Measurements from ENCODE around the gene BANP.
"Not testable (repeated sequence)": the region's sequence is repeated elsewhere in the genome, so short reads cannot be mapped to it uniquely, and the experiment has no call there.

Gene BANP

DNA sequence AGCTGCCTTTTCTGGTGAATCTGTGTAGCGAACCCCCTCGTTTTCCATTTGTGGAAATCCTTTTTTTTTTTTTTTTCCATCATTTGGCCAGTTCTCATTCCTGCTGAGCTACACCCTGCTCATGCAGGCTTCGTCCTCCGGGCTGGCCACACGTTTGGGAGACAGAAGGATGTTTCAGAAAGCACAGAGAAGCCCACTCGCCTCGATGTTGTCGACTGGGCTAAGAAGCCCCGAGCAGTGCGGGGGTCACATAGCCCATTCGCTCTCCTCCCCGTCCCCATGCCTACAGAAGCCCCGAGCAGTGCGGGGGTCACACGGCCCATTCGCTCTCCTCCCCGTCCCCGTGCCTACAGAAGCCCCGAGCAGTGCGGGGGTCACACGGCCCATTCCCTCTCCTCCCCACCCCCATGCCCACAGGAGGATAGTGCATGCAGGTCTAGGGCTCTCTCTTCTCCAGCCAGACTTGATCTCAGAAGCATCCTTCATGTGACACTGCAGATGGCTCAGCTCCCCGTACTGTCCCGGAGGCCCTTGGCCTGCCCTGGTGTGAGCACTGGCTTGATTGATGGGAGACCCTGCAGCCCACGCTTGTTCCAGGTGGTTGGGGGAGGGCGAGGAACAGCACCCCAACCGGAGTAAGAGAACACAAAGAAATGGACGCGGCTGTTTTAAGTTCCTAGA, 89.1 kb downstream of the BANP start:
- not testable (repeated sequence) for H3K9me3 ChIP-seq (ENCODE audit: control insufficient read depth in 1 of 2, low read length in 2 of 2); H3K4me3 ChIP-seq (ENCODE audit: low read depth in 1 of 2, low read length in 2 of 2); H3K27ac ChIP-seq (ENCODE audit: low read length); H3K27me3 ChIP-seq (ENCODE audit: low read depth, low read length); H3K4me1 ChIP-seq (ENCODE audit: control insufficient read depth in 1 of 2, insufficient read depth in 2 of 2, low read length in 2 of 2)
- H3K36me3 ChIP-seq (ENCODE audit: control insufficient read depth in 1 of 2, insufficient read depth in 2 of 2, low read length in 2 of 2) = peaks cover 5 to 43% of the 10 kb centered on the region in 2 donors

DNA sequence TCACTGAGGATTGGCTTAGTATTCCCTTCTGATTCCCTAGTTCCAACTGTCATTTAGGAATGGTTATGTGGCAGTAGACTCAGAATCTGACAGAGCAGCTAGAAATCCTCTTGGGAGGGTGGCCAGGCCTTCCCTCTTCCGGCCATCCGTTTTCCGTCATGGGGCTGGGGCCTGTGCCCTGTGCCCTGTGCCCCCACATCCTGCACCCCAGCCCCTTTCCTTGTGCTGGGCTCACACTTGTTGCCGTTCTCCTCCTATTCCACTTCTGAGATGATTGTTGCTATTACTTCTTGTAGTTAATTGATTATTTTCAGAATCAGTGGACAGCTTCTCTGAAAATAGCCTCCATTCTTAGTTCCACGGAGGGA, 89.6 kb downstream of the BANP start:
- H3K27me3 ChIP-seq (ENCODE audit: low read depth, low read length); H3K27ac ChIP-seq (ENCODE audit: low read length); H3K9me3 ChIP-seq (ENCODE audit: control insufficient read depth in 1 of 2, low read length in 2 of 2); H3K4me1 ChIP-seq (ENCODE audit: control insufficient read depth in 1 of 2, insufficient read depth in 2 of 2, low read length in 2 of 2); H3K4me3 ChIP-seq (ENCODE audit: low read depth in 1 of 2, low read length in 2 of 2): not testable (repeated sequence)
- H3K36me3 ChIP-seq (ENCODE audit: control insufficient read depth in 1 of 2, insufficient read depth in 2 of 2, low read length in 2 of 2) = peaks cover 5 to 43% of the 10 kb centered on the region in 2 donors

DNA sequence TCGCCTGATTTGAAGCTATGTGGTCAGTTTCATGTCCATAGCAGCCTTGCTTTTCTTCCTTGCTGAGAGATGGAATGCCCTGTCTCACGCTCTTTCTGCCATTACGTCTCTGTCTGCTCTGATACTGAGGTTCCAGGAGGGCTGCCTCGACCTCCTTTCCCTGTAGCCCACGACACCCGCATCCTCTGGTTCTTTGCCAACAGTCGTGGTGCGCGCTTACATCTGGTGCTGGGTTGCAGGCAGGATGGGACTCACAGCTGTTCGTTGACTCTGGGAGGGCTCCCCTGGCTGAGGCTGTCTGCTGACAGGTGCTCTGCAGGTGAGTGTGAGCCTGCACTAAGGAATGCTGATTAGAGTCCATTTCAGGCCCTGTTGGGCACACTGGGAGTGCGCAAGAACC, 90.3 kb downstream of the BANP start:
- H3K4me1 ChIP-seq (ENCODE audit: control insufficient read depth in 1 of 2, insufficient read depth in 2 of 2, low read length in 2 of 2); H3K4me3 ChIP-seq (ENCODE audit: low read depth in 1 of 2, low read length in 2 of 2); H3K27me3 ChIP-seq (ENCODE audit: low read depth, low read length); H3K27ac ChIP-seq (ENCODE audit: low read length); H3K9me3 ChIP-seq (ENCODE audit: control insufficient read depth in 1 of 2, low read length in 2 of 2): not testable (repeated sequence)
- H3K36me3 ChIP-seq (ENCODE audit: control insufficient read depth in 1 of 2, insufficient read depth in 2 of 2, low read length in 2 of 2) = peaks cover under 1 to 39% of the 10 kb centered on the region in 2 donors

DNA sequence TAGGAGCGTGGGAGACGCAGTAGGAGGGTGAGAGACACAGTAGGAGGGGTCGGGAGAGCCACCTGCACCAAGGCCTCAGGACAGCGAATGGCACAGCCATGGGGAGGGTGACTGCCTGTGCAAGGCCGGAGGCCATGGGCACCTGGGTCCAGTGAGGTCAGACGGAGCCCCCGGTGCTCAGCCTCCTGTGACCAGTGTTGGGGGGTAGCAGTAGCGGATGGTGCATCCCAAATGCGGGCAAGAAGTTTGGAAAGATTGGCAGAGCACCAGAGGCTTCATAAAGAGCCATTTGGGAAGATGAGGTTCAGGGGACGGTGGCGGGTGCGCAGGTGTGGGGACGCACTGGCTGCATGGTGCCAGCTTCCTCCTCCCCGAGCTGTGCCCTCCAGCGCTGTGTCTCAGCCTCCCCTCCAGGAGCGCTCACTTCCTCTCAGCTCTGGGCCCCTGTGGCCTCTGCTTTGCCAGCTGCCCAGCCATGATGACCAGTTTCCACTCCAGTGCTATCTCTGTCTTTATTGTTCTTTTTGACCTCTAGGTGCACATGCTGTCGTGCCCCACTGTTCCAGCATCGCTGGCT, 90.8 kb downstream of the BANP start:
- not testable (repeated sequence) for H3K27me3 ChIP-seq (ENCODE audit: low read depth, low read length); H3K4me3 ChIP-seq (ENCODE audit: low read depth in 1 of 2, low read length in 2 of 2); H3K9me3 ChIP-seq (ENCODE audit: control insufficient read depth in 1 of 2, low read length in 2 of 2); H3K4me1 ChIP-seq (ENCODE audit: control insufficient read depth in 1 of 2, insufficient read depth in 2 of 2, low read length in 2 of 2); H3K27ac ChIP-seq (ENCODE audit: low read length)
- peaks cover 0 to 37% of the 10 kb centered on the region in 2 donors for H3K36me3 ChIP-seq (ENCODE audit: control insufficient read depth in 1 of 2, insufficient read depth in 2 of 2, low read length in 2 of 2)

DNA sequence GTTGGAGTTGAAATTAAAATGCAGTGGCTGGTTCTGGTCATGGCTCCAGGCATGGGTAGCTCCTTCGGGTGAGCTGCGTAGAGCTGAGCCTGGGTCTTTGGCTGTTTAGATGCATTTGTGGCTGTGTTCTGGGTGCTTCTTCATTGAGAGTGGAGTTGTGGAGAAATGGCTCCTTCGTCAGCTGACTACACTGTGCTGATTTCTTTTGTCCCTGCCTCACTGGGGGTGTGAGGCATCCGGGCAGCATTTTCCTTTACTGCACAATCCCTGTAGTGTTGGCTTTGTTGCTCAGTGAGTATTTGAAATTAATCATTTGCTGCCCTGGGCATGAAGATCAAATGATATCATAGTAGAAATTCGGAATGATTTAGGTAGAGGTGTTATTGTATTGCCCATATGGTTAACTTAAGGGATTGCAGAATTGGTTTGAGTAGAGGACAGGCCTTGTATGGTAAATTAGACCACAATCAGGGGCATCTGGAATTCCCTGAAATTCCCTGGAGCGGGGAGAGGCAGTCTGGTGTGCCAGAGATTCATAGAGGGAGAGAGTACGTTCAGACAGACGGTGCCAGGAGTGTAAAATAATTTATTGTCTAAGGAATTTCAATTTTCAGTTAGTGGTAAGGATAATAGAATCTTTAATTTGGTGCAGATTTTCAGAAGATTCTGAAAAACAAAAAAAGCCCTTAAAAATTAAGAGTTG, 92.1 kb downstream of the BANP start:
- not testable (repeated sequence) for H3K4me1 ChIP-seq (ENCODE audit: control insufficient read depth in 1 of 2, insufficient read depth in 2 of 2, low read length in 2 of 2); H3K4me3 ChIP-seq (ENCODE audit: low read depth in 1 of 2, low read length in 2 of 2); H3K9me3 ChIP-seq (ENCODE audit: control insufficient read depth in 1 of 2, low read length in 2 of 2); H3K27ac ChIP-seq (ENCODE audit: low read length); H3K27me3 ChIP-seq (ENCODE audit: low read depth, low read length)
- peaks cover 6 to 32% of the 10 kb centered on the region in 2 donors for H3K36me3 ChIP-seq (ENCODE audit: control insufficient read depth in 1 of 2, insufficient read depth in 2 of 2, low read length in 2 of 2)

DNA sequence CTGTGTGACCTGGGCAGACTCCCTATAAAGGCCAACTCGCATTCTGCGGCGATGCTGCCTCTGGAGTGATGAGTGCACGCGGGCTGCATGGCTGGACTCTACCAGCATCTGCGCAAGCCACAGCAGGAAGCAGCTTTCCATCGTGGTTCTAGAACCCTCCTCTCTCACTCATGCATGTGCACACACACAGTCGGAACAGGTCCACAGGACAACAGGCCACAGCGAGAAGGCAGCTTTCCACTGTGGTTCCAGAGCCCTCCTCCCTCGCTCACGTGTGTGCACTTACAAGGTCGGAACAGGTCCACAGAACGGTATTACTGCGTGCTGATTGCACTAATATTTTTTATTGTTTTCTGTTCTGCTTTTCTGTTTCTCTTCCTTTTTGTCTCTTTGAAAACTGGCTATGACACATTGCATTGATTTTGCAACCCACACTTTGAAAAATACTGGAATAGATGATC, 92.9 kb downstream of the BANP start:
- not testable (repeated sequence) for H3K4me1 ChIP-seq (ENCODE audit: control insufficient read depth in 1 of 2, insufficient read depth in 2 of 2, low read length in 2 of 2); H3K27me3 ChIP-seq (ENCODE audit: low read depth, low read length); H3K9me3 ChIP-seq (ENCODE audit: control insufficient read depth in 1 of 2, low read length in 2 of 2); H3K4me3 ChIP-seq (ENCODE audit: low read depth in 1 of 2, low read length in 2 of 2); H3K27ac ChIP-seq (ENCODE audit: low read length)
- peaks cover 10 to 34% of the 10 kb centered on the region in 2 donors for H3K36me3 ChIP-seq (ENCODE audit: control insufficient read depth in 1 of 2, insufficient read depth in 2 of 2, low read length in 2 of 2)

DNA sequence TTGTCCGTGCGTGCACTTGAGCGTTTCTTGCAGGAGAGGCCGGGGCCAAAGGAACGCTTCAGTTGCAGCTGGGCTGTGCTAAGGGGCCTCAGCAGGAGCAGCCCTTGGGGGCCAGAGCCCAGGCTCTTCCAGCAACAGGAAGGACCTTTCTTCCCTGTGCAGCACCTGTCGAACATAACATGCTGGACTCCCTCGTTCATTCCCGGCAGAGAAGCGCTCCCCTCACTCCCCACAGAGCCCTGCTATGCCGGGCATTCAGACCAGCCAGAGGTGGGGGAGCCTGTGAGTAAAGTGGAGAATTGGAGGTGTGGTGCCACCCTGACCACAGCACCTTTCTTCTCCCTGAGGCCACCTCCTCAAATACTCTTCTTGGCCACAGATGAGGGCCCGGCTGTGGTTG, 94.1 kb downstream of the BANP start:
- not testable (repeated sequence) for H3K4me3 ChIP-seq (ENCODE audit: low read depth in 1 of 2, low read length in 2 of 2); H3K9me3 ChIP-seq (ENCODE audit: control insufficient read depth in 1 of 2, low read length in 2 of 2); H3K27ac ChIP-seq (ENCODE audit: low read length); H3K4me1 ChIP-seq (ENCODE audit: control insufficient read depth in 1 of 2, insufficient read depth in 2 of 2, low read length in 2 of 2); H3K27me3 ChIP-seq (ENCODE audit: low read depth, low read length)
- H3K36me3 ChIP-seq (ENCODE audit: control insufficient read depth in 1 of 2, insufficient read depth in 2 of 2, low read length in 2 of 2) = peaks cover 10 to 41% of the 10 kb centered on the region in 2 donors

DNA sequence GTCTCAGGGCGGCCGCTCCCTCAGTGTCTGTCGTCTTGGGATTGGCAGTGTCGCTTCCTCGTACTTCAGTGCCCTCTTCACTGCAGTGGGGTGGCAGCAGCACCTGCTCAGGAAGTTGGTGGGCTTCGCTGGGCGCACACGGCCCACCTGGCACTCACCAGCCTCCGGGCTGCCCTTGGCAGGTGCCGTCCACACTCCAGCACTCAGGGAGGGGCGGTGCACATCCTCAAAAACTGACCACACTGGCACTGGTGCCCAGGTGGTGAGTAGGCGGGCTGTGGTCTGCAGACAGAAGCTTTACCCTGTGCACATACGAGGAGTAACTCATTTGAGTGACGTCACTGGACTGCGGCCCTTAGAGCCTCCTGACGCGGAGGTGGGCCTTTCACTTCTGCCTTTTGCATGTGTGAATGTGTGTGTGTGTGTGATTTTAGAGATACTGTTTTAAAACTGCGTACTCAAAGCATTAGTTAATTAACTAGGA, 94.6 kb downstream of the BANP start:
- no peak overlapping the region for H3K4me3 ChIP-seq (ENCODE audit: low read depth in 1 of 2, low read length in 2 of 2)
- no peaks in the 10 kb centered on the region for H3K4me1 ChIP-seq (ENCODE audit: control insufficient read depth in 1 of 2, insufficient read depth in 2 of 2, low read length in 2 of 2)
- H3K36me3 ChIP-seq (ENCODE audit: control insufficient read depth in 1 of 2, insufficient read depth in 2 of 2, low read length in 2 of 2) = peaks cover 10 to 43% of the 10 kb centered on the region in 2 donors
- H3K9me3 ChIP-seq (ENCODE audit: control insufficient read depth in 1 of 2, low read length in 2 of 2) = no peaks in the 10 kb centered on the region
- H3K27ac ChIP-seq (ENCODE audit: low read length) = no peak overlapping the region
- no peaks in the 10 kb centered on the region for H3K27me3 ChIP-seq (ENCODE audit: low read depth, low read length)

DNA sequence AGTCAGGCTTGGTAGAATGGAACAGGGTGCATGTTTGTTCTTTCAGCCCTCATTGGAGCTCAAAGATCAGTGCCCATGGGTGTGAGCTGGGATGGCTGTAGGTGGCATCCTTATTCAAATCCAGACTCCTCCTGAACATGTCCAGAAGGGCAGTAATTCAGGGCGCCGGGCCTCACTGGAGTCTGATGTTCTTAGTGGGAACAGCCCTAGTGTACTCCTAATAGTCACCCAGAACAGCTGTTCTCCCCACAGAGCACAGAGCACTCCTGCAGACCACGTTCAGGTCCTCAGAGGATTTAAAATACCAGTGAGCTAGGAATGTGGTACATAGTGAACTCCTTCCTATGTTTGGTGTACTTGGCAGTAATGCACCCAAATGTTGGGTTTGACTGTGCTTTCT, 96.2 kb downstream of the BANP start:
- H3K9me3 ChIP-seq (ENCODE audit: control insufficient read depth in 1 of 2, low read length in 2 of 2) = no peaks in the 10 kb centered on the region
- no peak overlapping the region for H3K27ac ChIP-seq (ENCODE audit: low read length)
- H3K36me3 ChIP-seq (ENCODE audit: control insufficient read depth in 1 of 2, insufficient read depth in 2 of 2, low read length in 2 of 2) = peaks cover 14 to 50% of the 10 kb centered on the region in 2 donors
- H3K27me3 ChIP-seq (ENCODE audit: low read depth, low read length) = no peaks in the 10 kb centered on the region
- H3K4me1 ChIP-seq (ENCODE audit: control insufficient read depth in 1 of 2, insufficient read depth in 2 of 2, low read length in 2 of 2) = no peaks in the 10 kb centered on the region
- H3K4me3 ChIP-seq (ENCODE audit: low read depth in 1 of 2, low read length in 2 of 2) = no peak overlapping the region

DNA sequence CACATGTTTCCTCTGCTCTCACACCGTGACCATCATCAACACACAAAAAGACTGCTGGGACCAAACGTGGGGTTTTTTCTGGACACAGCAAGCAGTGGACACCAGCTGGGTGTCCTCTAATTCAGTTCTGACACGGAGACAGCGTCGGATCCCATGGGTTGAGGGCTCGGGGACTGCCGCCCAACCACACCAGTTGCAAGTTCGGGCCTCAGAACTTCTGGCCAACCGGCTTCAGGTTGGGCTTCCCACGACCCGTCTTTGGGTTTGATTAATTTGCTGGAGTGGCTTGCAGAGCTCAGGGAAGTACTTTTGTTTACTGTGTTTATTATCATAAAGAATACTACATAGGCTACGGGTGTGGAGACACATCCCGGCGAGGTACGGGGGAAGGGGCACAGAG, 97.8 kb downstream of the BANP start:
- Histone ChIP-seq H3K27me3 (ENCODE audit: low read depth, low read length) (no peaks in the 10 kb centered on the region), H3K4me1 (ENCODE audit: control insufficient read depth in 1 of 2, insufficient read depth in 2 of 2, low read length in 2 of 2) (no peaks in the 10 kb centered on the region), H3K27ac (ENCODE audit: low read length) (no peak overlapping the region), H3K4me3 (ENCODE audit: low read depth in 1 of 2, low read length in 2 of 2) (no peak overlapping the region), H3K9me3 (ENCODE audit: control insufficient read depth in 1 of 2, low read length in 2 of 2) (no peaks in the 10 kb centered on the region), H3K36me3 (ENCODE audit: control insufficient read depth in 1 of 2, insufficient read depth in 2 of 2, low read length in 2 of 2) (peaks cover 14 to 54% of the 10 kb centered on the region in 2 donors)

DNA sequence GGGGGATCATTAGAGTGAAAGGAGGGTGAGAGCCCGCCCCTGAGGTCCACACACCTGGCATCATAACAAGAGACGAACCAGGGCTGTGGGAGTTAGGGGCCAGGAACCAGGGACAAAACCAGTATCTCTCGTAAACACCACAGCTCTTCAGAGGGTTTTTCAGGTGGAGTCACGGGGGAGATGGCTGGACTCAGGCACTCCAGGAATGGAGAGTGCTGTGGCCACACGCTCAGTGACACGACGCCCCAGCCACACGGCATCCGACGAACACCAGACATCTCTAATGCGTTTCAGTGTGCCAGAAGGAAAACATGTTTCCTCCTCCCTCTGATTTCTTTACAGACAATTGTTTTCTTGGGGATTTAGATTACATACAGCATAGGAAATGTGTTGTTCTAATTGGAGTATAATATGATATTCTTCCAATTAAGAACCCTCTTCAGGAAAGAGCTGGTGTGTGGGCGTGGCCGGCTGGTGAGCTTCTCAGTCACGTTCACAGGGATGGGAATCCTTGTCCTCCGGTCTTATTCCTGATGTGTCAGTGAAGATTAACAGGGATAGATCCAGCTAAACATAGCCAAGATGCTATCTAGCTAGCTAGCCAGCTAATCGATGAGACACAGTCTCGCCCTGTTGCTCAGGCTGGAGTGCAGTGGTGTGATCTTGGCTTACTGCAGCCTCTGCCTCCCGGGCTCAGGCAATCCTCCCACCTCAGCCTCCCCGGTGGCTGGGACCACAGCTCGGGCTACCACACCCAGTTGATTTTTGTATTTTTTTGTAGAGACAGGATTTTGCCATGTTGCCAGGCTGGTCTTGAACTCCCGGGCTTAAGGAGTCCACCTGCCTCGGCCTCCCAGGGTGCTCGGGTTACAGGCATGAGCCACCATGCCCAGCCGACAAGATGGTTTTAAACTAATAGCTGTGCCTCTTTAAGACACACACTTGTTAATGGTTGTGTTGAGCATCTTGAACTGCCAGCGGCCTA, 98.6 kb downstream of the BANP start:
- Histone ChIP-seq H3K9me3 (ENCODE audit: control insufficient read depth in 1 of 2, low read length in 2 of 2) (no peaks in the 10 kb centered on the region), H3K4me3 (ENCODE audit: low read depth in 1 of 2, low read length in 2 of 2) (no peak overlapping the region), H3K27ac (ENCODE audit: low read length) (no peak overlapping the region), H3K27me3 (ENCODE audit: low read depth, low read length) (no peaks in the 10 kb centered on the region), H3K36me3 (ENCODE audit: control insufficient read depth in 1 of 2, insufficient read depth in 2 of 2, low read length in 2 of 2) (peaks cover 19 to 51% of the 10 kb centered on the region in 2 donors), H3K4me1 (ENCODE audit: control insufficient read depth in 1 of 2, insufficient read depth in 2 of 2, low read length in 2 of 2) (no peaks in the 10 kb centered on the region)
